Inflammatory macrophage treated with lipopolysaccharide for 1 hour (primary cell): ENCODE results near the gene ERMP1.

ENCODE experiments used
- DNase-seq, 2 donors: peaks; one replicate each; pipeline ENCODE4 v3.0.0-alpha.2; 2020 to 2022

The ERMP1 gene

GRCh38 chr9:5773324-5773999 lies 59.5 kb downstream of the ERMP1 start:
- no peak for DNase-seq

GRCh38 chr9:5767968-5768932 lies 64.7 kb downstream of the ERMP1 start:
- peak in 1 of 2 donors; percentile 39 for DNase-seq

- DNase-seq = no peak
Observed at GRCh38 chr9:5764130-5764868, 68.6 kb downstream of the ERMP1 start.

GRCh38 chr9:5762421-5762820 lies 70.5 kb downstream of the ERMP1 start:
- no peak for DNase-seq

- no peak for DNase-seq
Observed at GRCh38 chr9:5760338-5760737, 72.6 kb downstream of the ERMP1 start.

GRCh38 chr9:5756633-5757032 lies 76.3 kb downstream of the ERMP1 start:
- DNase-seq = no peak

- no peak for DNase-seq
Observed at GRCh38 chr9:5750569-5750968, 82.3 kb downstream of the ERMP1 start.

GRCh38 chr9:5749306-5749705 lies 83.6 kb downstream of the ERMP1 start:
- DNase-seq = no peak

- no peak for DNase-seq
Observed at GRCh38 chr9:5748438-5748837, 84.5 kb downstream of the ERMP1 start.

GRCh38 chr9:5743109-5743508 lies 89.8 kb downstream of the ERMP1 start:
- DNase-seq = no peak

GRCh38 chr9:5736563-5737346 lies 96.2 kb downstream of the ERMP1 start:
- DNase-seq = no peak

- DNase-seq = no peak
Observed at GRCh38 chr9:5735072-5735471, 97.8 kb downstream of the ERMP1 start.
